Activated CD8-positive, alpha-beta T cell treated with anti-CD3 and anti-CD28 coated beads for 36 hours (primary cell): ENCODE data around the gene ELF1. TPM values are rescaled to one million over a fixed set of nuclear protein-coding genes. Genes with fewer than 3 reads are reported as not detected.

Experiments
- ATAC-seq: fragments of 200-7000 bp; cut with Tn5 transposase; one replicate; pipeline ENCODE4 v1.10.0; 2021; ENCODE audit warnings: mild to moderate bottlenecking, moderate library complexity
- CTCF ChIA-PET: fragments of 350-600 bp; sonication (Branson Sonifier 250); formaldehyde crosslinking; loops from one replicate; lab custom pipeline; 2021; ENCODE audit warnings: antibody characterized with exemption; lab: Charles Lee
- POLR2A ChIA-PET: fragments of 350-600 bp; sonication (Branson Sonifier 250); formaldehyde crosslinking; loops from one replicate; lab custom pipeline; 2021; ENCODE audit warnings: antibody characterized with exemption; lab: Charles Lee
- DNase-seq: peaks from one replicate; pipeline ENCODE4 v3.0.0-alpha.2; 2020
- H3K27ac Mint-ChIP-seq: one replicate; pipeline ENCODE4 v1.8.0; 2021; ENCODE audit warnings: mild to moderate bottlenecking, mixed read lengths
- H3K27me3 Mint-ChIP-seq: one replicate; pipeline ENCODE4 v1.8.0; 2021; ENCODE audit warnings: mixed read lengths
- H3K36me3 Mint-ChIP-seq: one replicate; pipeline ENCODE4 v1.8.0; 2021; ENCODE audit warnings: low read depth, mixed read lengths
- H3K4me1 Mint-ChIP-seq: one replicate; pipeline ENCODE4 v1.8.0; 2021; ENCODE audit warnings: low read depth, mixed read lengths
- H3K4me3 Mint-ChIP-seq: one replicate; pipeline ENCODE4 v1.8.0; 2021; ENCODE audit warnings: mild to moderate bottlenecking, moderate library complexity, mixed read lengths
- H3K9me3 Mint-ChIP-seq: one replicate; pipeline ENCODE4 v1.8.0; 2021; ENCODE audit warnings: mixed read lengths
- CTCF ChIP-seq: fragments of 200-600 bp; IDR thresholded peaks from one replicate; pipeline ENCODE4 v1.8.0; 2022; ENCODE audit warnings: antibody characterized with exemption, mild to moderate bottlenecking
- intact Hi-C: fragments of 100-400 bp; cut with micrococcal nuclease; formaldehyde crosslinking; loops from one replicate; pipeline ENCODE4 v1.10.0; 2022
- total RNA-seq, 2 experiments: library from RNA; stranded (reverse); gene quantifications; one replicate each; pipeline ENCODE4 v1.2.3, GENCODE V29; 2021

ELF1 gene
- total RNA-seq, 2 experiments from 2014 or later: 85.2 to 88.2 TPM

GRCh38 chr13:41054212-41054877, 35.2 kb upstream of the ELF1 start:
- Mint-ChIP-seq H3K27ac (no peak overlapping the region), H3K4me3 (peak overlapping the region; percentile 6), H3K27me3 (no peaks in the 10 kb centered on the region), H3K9me3 (no peaks in the 10 kb centered on the region), H3K36me3 (peaks cover 3% of the 10 kb centered on the region), H3K4me1 (peaks cover 57% of the 10 kb centered on the region)
- TF ChIP-seq CTCF: peak; percentile 76
- intact Hi-C loops: loop anchor here (5.0 to 10.0 kb wide), 2 partner anchors 72 to 140 kb away; partner anchors contain the start of gene KBTBD7
- POLR2A ChIA-PET: interaction anchor here (0.7 to 1.1 kb wide), 4 partner anchors 40 to 132 kb away, joined by 3 read pairs; no protein-coding TSS in a partner anchor
- CTCF ChIA-PET: interaction anchor here (0.7 to 3.9 kb wide), 50 partner anchors 9 to 218 kb away, joined by 3 to 37 read pairs (median 5); partner anchors contain the start of gene ELF1
- DNase-seq (peak; percentile 60), ATAC-seq (peak; percentile 54)

- Mint-ChIP-seq H3K4me3 (no peak overlapping the region), H3K36me3 (peaks cover 7% of the 10 kb centered on the region), H3K9me3 (peaks cover 1% of the 10 kb centered on the region), H3K27me3 (no peaks in the 10 kb centered on the region), H3K27ac (no peak overlapping the region), H3K4me1 (peaks cover 60% of the 10 kb centered on the region)
- DNase-seq (no peak), ATAC-seq (no peak)
- no peak for TF ChIP-seq CTCF
- intact Hi-C loops: loop anchor here (5.0 to 10.0 kb wide), 2 partner anchors 71 to 141 kb away; partner anchors contain the start of gene KBTBD7
- ChIA-PET CTCF (interaction anchor here (0.7 to 3.9 kb wide), 38 partner anchors 9 to 218 kb away, joined by 3 to 37 read pairs (median 6); partner anchors contain the start of gene ELF1), POLR2A (interaction anchor here (1.0 to 1.1 kb wide), 2 partner anchors 75 to 131 kb away, joined by 3 to 4 read pairs; no protein-coding TSS in a partner anchor)
Observed at GRCh38 chr13:41053384-41053826, 34.3 kb upstream of the ELF1 start.

- Mint-ChIP-seq H3K4me1 (peaks cover 54% of the 10 kb centered on the region), H3K4me3 (no peak overlapping the region), H3K27ac (no peak overlapping the region), H3K27me3 (no peaks in the 10 kb centered on the region), H3K9me3 (peaks cover 1% of the 10 kb centered on the region), H3K36me3 (peaks cover 5% of the 10 kb centered on the region)
- ATAC-seq: no peak
- ChIA-PET POLR2A (no interaction called here), CTCF (interaction anchor here (3.0 to 3.9 kb wide), 3 partner anchors 33 to 77 kb away, joined by 13 to 37 read pairs (median 31); partner anchors contain the start of gene ELF1)
- TF ChIP-seq CTCF: no peak
- intact Hi-C loops: loop anchor here (5.0 to 10.0 kb wide), 2 partner anchors 70 to 142 kb away; partner anchors contain the start of gene KBTBD7
- DNase-seq: no peak
Observed at GRCh38 chr13:41052441-41052840, 33.3 kb upstream of the ELF1 start.

GRCh38 chr13:41049480-41050440, 30.6 kb upstream of the ELF1 start:
- DNase-seq: no peak
- ChIA-PET POLR2A (interaction anchor here (0.5 to 1.7 kb wide), 3 partner anchors 8 to 617 kb away, joined by 3 to 4 read pairs (median 3); partner anchors contain the start of gene WBP4), CTCF (interaction anchor here (0.7 to 2.4 kb wide), 4 partner anchors 10 to 75 kb away, joined by 3 to 11 read pairs (median 3); partner anchors contain the start of gene WBP4)
- TF ChIP-seq CTCF: no peak
- H3K4me1 Mint-ChIP-seq: peaks cover 41% of the 10 kb centered on the region
- ATAC-seq: peak; percentile 86
- no peaks in the 10 kb centered on the region for H3K27me3 Mint-ChIP-seq
- H3K9me3 Mint-ChIP-seq: peaks cover 7% of the 10 kb centered on the region
- peaks cover 20% of the 10 kb centered on the region for H3K36me3 Mint-ChIP-seq
- intact Hi-C loops: loop anchor here (5.0 to 10.0 kb wide), 2 partner anchors 67 to 145 kb away; partner anchors contain the start of gene KBTBD7
- no peak overlapping the region for H3K4me3 Mint-ChIP-seq
- H3K27ac Mint-ChIP-seq: no peak overlapping the region
